GM12864 (cell line): ENCODE data around the gene NRN1.
"Not testable (repeated sequence)": the region's sequence is repeated elsewhere in the genome, so short reads cannot be mapped to it uniquely, and the experiment has no call there.

Experiments
- DNase-seq: peaks from one replicate; pipeline ENCODE4 v3.0.0-alpha.2; 2011; ENCODE audit warnings: low read depth
- H3K4me3 ChIP-seq: 2 replicates; pipeline ENCODE4 v1.5.1; 2011; ENCODE audit warnings: mild to moderate bottlenecking, low read depth, low read length, control low read depth
- CTCF ChIP-seq: IDR thresholded peaks from 2 replicates; pipeline ENCODE4 v1.5.1; 2011; ENCODE audit warnings: low read depth, mild to moderate bottlenecking, moderate library complexity, low read length, control low read depth, inconsistent platforms; ENCODE audit errors: missing control alignments

Gene NRN1

GRCh38 chr6:5976811-5977210, 29.9 kb downstream of the NRN1 start:
- TF ChIP-seq CTCF: no peak
- no peak for DNase-seq
- no peak overlapping the region for H3K4me3 ChIP-seq

GRCh38 chr6:5968817-5969734, 37.6 kb downstream of the NRN1 start:
- no peak for DNase-seq
- no peak overlapping the region for H3K4me3 ChIP-seq
- no peak for TF ChIP-seq CTCF

- not testable (repeated sequence) for DNase-seq, H3K4me3 ChIP-seq
These were observed 38.7 kb downstream of the NRN1 start for GRCh38 chr6:5968036-5968435.

GRCh38 chr6:5967594-5967993, 39.1 kb downstream of the NRN1 start:
- no peak for TF ChIP-seq CTCF
- no peak for DNase-seq

GRCh38 chr6:5962794-5963193, 43.9 kb downstream of the NRN1 start:
- no peak overlapping the region for H3K4me3 ChIP-seq
- TF ChIP-seq CTCF: no peak
- no peak for DNase-seq

More at GRCh38 chr6:5967594-5967993, 39.1 kb downstream of the NRN1 start:
- no peak overlapping the region for H3K4me3 ChIP-seq

GRCh38 chr6:5961836-5962235, 44.9 kb downstream of the NRN1 start:
- no peak for TF ChIP-seq CTCF
- DNase-seq: no peak
- no peak overlapping the region for H3K4me3 ChIP-seq

- no peak overlapping the region for H3K4me3 ChIP-seq
- no peak for DNase-seq
- peak; percentile 7 for TF ChIP-seq CTCF
These were observed 46.3 kb downstream of the NRN1 start for GRCh38 chr6:5960456-5960855.
